Measurements from ENCODE around the gene JKAMP. TPM values are rescaled to one million over a fixed set of nuclear protein-coding genes. Genes with fewer than 3 reads are reported as not detected.
"Not testable (repeated sequence)": the region's sequence is repeated elsewhere in the genome, so short reads cannot be mapped to it uniquely, and the experiment has no call there.

JKAMP gene
- polyA plus RNA-seq (ENCODE audit: insufficient read length), result 93.2 TPM
- long read RNA-seq, donor 1, transcript JKAMP-201 (7 exons, 1,726 nt), result major isoform, 23 of 49 reads
- long read RNA-seq, donor 1, transcript JKAMP-203 (7 exons, 1,636 nt), result minor isoform, 5 of 49 reads
- long read RNA-seq, donor 1, partial matches to known transcripts, result 14 of 49 reads
- long read RNA-seq, donor 1, other reads (novel, unspliced or antisense), result 0 of 49 reads
- long read RNA-seq, donor 2, transcript JKAMP-203 (7 exons, 1,636 nt), result minor isoform, 5 of 29 reads
- long read RNA-seq, donor 2, transcript JKAMP-201 (7 exons, 1,726 nt), result major isoform, 16 of 29 reads
- long read RNA-seq, donor 2, partial matches to known transcripts, result 0 of 29 reads
- long read RNA-seq, donor 2, other reads (novel, unspliced or antisense), result 0 of 29 reads
- long read RNA-seq, donor 3, transcript JKAMP-201 (7 exons, 1,726 nt), result major isoform, 15 of 18 reads
- long read RNA-seq, donor 3, partial matches to known transcripts, result 0 of 18 reads
- long read RNA-seq, donor 3, other reads (novel, unspliced or antisense), result 0 of 18 reads
- long read RNA-seq, donor 4, partial matches to known transcripts, result 0 of 3 reads
- long read RNA-seq, donor 4, other reads (novel, unspliced or antisense), result 0 of 3 reads
- long read RNA-seq, donor 5, transcript JKAMP-203 (7 exons, 1,636 nt), result minor isoform, 8 of 48 reads
- long read RNA-seq, donor 5, transcript JKAMP-201 (7 exons, 1,726 nt), result major isoform, 38 of 48 reads
- long read RNA-seq, donor 5, partial matches to known transcripts, result 0 of 48 reads
- long read RNA-seq, donor 5, other reads (novel, unspliced or antisense), result 0 of 48 reads
- long read RNA-seq, donor 6, transcript JKAMP-203 (7 exons, 1,636 nt), result minor isoform, 5 of 29 reads
- long read RNA-seq, donor 6, transcript JKAMP-201 (7 exons, 1,726 nt), result major isoform, 17 of 29 reads
- long read RNA-seq, donor 6, partial matches to known transcripts, result 0 of 29 reads
- long read RNA-seq, donor 6, other reads (novel, unspliced or antisense), result 0 of 29 reads
- long read RNA-seq, donor 7, transcript JKAMP-201 (7 exons, 1,726 nt), result major isoform, 34 of 62 reads
- long read RNA-seq, donor 7, transcript JKAMP-203 (7 exons, 1,636 nt), result minor isoform, 6 of 62 reads
- long read RNA-seq, donor 7, transcript JKAMP-214 (6 exons, 2,302 nt), result minor isoform, 7 of 62 reads
- long read RNA-seq, donor 7, partial matches to known transcripts, result 10 of 62 reads
- long read RNA-seq, donor 7, other reads (novel, unspliced or antisense), result 0 of 62 reads
- long read RNA-seq, donor 8, transcript JKAMP-201 (7 exons, 1,726 nt), result major isoform, 7 of 21 reads
- long read RNA-seq, donor 8, transcript JKAMP-214 (6 exons, 2,302 nt), result minor isoform, 5 of 21 reads
- long read RNA-seq, donor 8, partial matches to known transcripts, result 5 of 21 reads
- long read RNA-seq, donor 8, other reads (novel, unspliced or antisense), result 0 of 21 reads

- DNase-seq, result peak; percentile 97
Observed at GRCh38 chr14:59483819-59484638, at the start of gene JKAMP, which contains the start of gene L3HYPDH. Gene JKAMP (plus strand): TSS chr14:59484517. CDS start chr14:59484590, 73 bp downstream. Gene L3HYPDH (minus strand): TSS chr14:59484408. CDS start chr14:59484316, 92 bp downstream.

GRCh38 chr14:59435101-59435500 is 49.2 kb upstream of the JKAMP start:
- no peak for DNase-seq

GRCh38 chr14:59435987-59436386 is 48.3 kb upstream of the JKAMP start:
- no peak for DNase-seq

- no peak for DNase-seq
Observed at GRCh38 chr14:59438195-59438647, 46.1 kb upstream of the JKAMP start.

GRCh38 chr14:59439256-59439965 is 44.9 kb upstream of the JKAMP start:
- DNase-seq, result no peak

GRCh38 chr14:59448673-59449072 is 35.6 kb upstream of the JKAMP start:
- DNase-seq, result not testable (repeated sequence)

- DNase-seq, result no peak
Observed at GRCh38 chr14:59450716-59451115, 33.6 kb upstream of the JKAMP start.

GRCh38 chr14:59451849-59452248 is 32.5 kb upstream of the JKAMP start:
- no peak for DNase-seq

GRCh38 chr14:59454139-59454538 is 30.2 kb upstream of the JKAMP start:
- no peak for DNase-seq

- DNase-seq, result no peak
Observed at GRCh38 chr14:59455411-59455810, 28.9 kb upstream of the JKAMP start.

GRCh38 chr14:59458486-59458885 is 25.8 kb upstream of the JKAMP start:
- DNase-seq, result no peak

- DNase-seq, result no peak
Observed at GRCh38 chr14:59460378-59460777, 23.9 kb upstream of the JKAMP start.

GRCh38 chr14:59461891-59462290 is 22.4 kb upstream of the JKAMP start:
- DNase-seq, result no peak

- DNase-seq, result no peak
Observed at GRCh38 chr14:59463787-59464485, 20.4 kb upstream of the JKAMP start.

GRCh38 chr14:59464486-59465315 is 19.6 kb upstream of the JKAMP start:
- DNase-seq, result peak; percentile 59

GRCh38 chr14:59465316-59466135 is 18.8 kb upstream of the JKAMP start, which contains the start of gene GPR135:
Gene GPR135 (minus strand): TSS chr14:59465380. CDS start chr14:59465226, 154 bp downstream.
- DNase-seq, result peak; percentile 48

GRCh38 chr14:59474172-59474571 is 10.1 kb upstream of the JKAMP start:
- no peak for DNase-seq
